ENCODE measurements around the gene SPAG17.

DNA sequence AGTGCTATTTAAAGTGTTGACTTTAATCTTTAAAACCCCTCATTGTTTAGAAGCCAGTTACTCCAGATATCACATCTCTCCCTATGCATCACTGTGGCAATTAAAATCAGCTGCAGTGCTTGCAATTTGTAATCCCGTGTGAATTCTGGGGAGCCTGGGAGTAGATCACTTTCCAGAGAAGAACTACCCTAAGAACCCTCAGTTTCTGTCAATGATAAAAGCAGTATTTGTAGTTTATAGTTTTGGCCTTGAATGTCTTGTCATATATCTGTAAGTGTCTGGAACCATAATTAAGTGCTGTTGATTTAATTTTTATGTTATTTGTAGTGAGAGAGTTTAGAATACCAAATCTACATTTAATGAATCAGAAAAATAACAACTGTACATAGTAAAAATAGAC is 5.5 kb upstream of the SPAG17 start:
- TF ChIP-seq, protein P1, sequence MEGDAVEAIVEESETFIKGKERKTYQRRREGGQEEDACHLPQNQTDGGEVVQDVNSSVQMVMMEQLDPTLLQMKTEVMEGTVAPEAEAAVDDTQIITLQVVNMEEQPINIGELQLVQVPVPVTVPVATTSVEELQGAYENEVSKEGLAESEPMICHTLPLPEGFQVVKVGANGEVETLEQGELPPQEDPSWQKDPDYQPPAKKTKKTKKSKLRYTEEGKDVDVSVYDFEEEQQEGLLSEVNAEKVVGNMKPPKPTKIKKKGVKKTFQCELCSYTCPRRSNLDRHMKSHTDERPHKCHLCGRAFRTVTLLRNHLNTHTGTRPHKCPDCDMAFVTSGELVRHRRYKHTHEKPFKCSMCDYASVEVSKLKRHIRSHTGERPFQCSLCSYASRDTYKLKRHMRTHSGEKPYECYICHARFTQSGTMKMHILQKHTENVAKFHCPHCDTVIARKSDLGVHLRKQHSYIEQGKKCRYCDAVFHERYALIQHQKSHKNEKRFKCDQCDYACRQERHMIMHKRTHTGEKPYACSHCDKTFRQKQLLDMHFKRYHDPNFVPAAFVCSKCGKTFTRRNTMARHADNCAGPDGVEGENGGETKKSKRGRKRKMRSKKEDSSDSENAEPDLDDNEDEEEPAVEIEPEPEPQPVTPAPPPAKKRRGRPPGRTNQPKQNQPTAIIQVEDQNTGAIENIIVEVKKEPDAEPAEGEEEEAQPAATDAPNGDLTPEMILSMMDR (IDR thresholded peaks at IDR 0.05; ENCODE audit: poor library complexity), result no peak
- no peak for TF ChIP-seq EZH2 (IDR thresholded peaks at IDR 0.05; ENCODE audit: borderline replicate concordance)

Data from hepatocyte (in vitro differentiated cells).